D721Med (cell line): Measurements from ENCODE around the gene FAM47E.

Experiments
- DNase-seq: peaks from one replicate; pipeline ENCODE4 v3.0.0; 2011; ENCODE audit warnings: low spot score; ENCODE audit not compliant: insufficient read length
- FAIRE-seq: peaks from 2 replicates; lab custom pipeline; 2011; peaks lifted over from hg19 to GRCh38; lab: Jason Lieb, UNC
- TF ChIP-seq, protein P1 (sequence below): IDR thresholded peaks from 2 replicates; pipeline ENCODE4 v1.5.1; 2012; ENCODE audit warnings: mild to moderate bottlenecking, control low read depth; ENCODE audit not compliant: insufficient read depth; ENCODE audit errors: missing control alignments

The FAM47E gene

DNA sequence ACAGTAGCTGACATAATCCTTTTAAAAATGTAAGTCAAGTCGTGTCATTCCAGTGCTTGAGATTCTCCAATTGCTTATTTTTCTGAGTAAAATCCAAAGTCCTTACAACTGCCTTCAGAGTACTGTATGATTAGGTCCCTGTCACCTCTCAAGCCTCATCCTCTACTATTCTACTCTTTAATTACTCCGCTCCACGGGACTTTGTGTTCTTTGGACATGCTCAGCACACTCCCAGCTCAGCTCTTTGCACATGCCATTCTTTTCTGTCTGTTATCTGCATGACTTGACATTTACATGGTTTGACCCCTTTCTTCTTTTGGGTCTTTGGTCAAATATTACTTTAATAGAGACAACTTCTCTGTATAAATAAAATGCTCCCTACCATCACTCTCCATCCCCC, 15.1 kb downstream of the FAM47E start:
- TF ChIP-seq, protein P1, sequence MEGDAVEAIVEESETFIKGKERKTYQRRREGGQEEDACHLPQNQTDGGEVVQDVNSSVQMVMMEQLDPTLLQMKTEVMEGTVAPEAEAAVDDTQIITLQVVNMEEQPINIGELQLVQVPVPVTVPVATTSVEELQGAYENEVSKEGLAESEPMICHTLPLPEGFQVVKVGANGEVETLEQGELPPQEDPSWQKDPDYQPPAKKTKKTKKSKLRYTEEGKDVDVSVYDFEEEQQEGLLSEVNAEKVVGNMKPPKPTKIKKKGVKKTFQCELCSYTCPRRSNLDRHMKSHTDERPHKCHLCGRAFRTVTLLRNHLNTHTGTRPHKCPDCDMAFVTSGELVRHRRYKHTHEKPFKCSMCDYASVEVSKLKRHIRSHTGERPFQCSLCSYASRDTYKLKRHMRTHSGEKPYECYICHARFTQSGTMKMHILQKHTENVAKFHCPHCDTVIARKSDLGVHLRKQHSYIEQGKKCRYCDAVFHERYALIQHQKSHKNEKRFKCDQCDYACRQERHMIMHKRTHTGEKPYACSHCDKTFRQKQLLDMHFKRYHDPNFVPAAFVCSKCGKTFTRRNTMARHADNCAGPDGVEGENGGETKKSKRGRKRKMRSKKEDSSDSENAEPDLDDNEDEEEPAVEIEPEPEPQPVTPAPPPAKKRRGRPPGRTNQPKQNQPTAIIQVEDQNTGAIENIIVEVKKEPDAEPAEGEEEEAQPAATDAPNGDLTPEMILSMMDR: no peak
- DNase-seq: no peak
- FAIRE-seq: no peak

DNA sequence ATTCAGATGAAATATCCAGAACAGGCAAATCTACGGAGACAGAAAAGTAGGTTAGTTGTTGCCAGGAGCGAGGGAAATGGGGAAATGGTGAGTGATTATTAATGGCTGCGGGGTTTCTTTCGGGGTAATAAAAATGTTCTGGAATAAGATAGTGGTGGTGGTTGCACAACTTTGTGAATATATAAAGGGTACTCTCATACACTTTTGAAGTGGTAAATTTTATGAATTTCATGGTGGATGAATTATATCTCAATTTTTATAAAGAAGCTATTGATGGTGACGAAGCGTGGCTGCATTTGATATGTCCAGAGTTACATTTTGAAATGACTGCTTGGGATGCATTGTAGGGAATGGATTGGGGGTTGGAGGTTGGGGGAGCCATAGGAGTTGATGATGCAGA, 16.3 kb downstream of the FAM47E start:
- DNase-seq (no peak), FAIRE-seq (no peak)
- TF ChIP-seq, protein P1: no peak

DNA sequence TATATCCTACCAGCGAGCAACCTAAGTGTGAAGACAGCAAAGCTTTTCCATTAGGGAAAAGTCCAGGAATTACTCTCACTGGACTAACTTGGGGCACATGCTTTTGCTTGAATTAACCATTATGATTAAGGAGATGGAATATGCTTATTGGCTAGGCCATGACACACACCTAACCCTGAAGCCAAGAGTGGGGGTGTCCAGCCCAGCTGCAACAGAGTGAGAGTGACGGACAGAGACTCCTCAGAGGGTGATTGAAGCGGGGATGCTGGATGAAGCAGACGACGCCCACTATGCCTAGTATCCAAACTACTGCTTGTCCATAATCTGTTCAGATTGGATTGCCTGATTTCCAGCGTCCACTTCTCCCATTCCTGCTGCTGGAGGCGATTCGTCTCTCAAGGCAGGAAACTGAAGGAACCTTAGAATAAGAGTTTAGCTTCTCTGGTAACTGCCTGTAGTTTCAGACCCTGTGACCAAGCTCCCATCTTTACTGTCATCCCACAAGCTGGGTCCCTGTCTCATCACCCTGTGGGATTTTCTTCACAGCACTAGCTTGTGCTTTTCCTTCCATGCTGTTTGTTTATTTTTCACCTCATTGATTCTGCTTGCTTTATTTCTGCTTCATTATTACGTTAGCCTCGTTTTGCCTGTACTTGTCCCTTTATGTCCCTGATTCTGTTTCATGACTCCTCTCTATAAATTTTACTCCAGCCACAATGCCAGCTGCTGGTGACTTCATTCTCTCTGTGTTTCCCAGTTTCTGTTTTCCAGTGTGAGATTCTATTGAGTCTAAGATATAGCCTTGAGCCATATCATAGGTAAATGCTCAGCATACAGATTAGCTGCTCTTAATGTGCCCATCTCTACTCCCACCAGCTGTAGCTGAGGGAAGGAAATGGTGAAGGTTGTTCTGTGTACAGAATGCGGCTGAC, 19.0 kb downstream of the FAM47E start:
- FAIRE-seq (no peak), DNase-seq (no peak)
- TF ChIP-seq, protein P1: no peak

DNA sequence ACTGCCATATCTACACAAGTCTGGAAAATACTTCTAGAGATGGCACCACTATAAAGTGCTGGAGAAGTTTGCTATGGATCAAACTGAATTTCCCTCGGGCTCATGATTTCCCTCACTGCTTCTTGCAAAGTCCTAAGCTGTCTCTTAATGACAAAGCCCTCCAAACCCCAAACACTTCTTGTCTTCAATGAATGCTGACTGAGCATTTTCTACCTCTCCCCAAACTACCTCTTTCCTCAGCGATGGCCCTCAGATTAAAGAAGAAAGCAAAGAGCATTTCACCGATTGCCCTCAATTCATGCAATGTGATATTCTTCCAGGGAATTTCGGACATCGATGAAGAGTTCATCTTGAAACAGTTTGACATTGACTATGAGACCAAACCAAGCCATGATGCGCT, 19.7 kb downstream of the FAM47E start:
- DNase-seq: no peak
- FAIRE-seq: no peak

DNA sequence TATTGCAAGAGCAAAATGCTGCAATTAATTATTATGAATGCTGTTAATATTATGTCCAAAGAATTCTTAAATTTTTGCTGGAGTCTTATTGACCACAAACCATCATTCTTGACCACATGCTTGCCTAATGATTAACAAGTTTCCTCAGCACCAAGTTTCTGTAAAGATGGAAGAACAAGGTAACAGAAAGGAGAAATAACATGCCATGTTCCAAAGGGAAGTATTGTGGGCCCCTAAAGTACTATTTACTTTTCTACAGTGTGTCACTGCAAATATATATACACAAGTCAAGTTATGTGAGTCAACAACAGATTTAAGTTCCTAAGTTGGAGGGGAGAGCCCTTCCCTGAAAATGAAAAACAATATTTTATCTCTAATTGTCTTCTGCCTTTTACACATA, 20.6 kb downstream of the FAM47E start:
- DNase-seq: no peak
- TF ChIP-seq, protein P1: no peak
- FAIRE-seq: no peak

More for the DNA sequence above, 19.7 kb downstream of the FAM47E start:
- TF ChIP-seq, protein P1: no peak

DNA sequence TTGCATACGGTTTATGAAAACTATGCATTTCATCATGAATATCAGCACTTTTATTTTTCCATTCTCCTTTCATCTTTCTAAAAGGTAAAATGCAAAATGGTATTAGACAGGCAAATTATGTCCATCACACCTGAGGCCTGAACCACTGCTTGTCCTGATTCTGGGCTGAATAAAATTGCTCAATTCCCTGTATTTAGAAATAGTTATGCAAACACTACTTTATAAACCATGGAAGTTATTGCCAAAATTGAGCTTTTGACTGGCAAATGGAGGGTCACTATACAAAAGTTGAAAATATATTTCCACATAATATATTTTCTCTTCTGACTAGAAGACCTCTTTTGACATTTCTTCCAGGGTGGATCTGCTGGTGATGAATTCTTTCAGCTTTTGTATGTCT, 21.1 kb downstream of the FAM47E start:
- DNase-seq (no peak), FAIRE-seq (no peak)
- TF ChIP-seq, protein P1: no peak

DNA sequence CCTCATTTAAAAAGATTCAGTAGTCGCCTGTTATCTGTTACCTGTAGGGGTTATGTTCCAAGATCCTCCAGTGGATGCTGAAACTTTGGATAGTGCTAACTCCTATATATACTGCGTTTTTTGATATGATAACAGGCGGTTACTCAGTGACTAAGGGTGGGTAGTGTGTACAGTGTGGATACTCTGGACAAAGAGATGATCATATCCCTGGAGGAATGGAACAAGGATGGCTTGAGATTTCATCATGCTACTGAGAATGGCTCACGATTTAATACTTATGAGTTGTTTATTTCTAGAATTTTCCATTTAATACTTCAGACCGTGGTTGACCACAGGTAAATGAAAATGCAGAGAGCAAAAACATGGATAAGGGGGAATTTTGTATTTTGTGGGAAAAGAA, 21.5 kb downstream of the FAM47E start:
- TF ChIP-seq, protein P1: no peak
- no peak for DNase-seq
- no peak for FAIRE-seq
